Measurements from ENCODE around the gene PACSIN3.
"Not testable (repeated sequence)": the region's sequence is repeated elsewhere in the genome, so short reads cannot be mapped to it uniquely, and the experiment has no call there.

PACSIN3 gene

GRCh38 chr11:47186076-47186699 is at the start of gene PACSIN3:
PACSIN3 (minus strand) TSS chr11:47186434; CDS start chr11:47182727, 3,707 bp downstream.
- no peak for DNase-seq

GRCh38 chr11:47235163-47235562 is 48.9 kb upstream of the PACSIN3 start:
- no peak for DNase-seq

- DNase-seq: peak; percentile 76
These were observed 48.5 kb upstream of the PACSIN3 start for GRCh38 chr11:47234669-47235100.

GRCh38 chr11:47233989-47234668 is 47.9 kb upstream of the PACSIN3 start:
- DNase-seq: peak; percentile 39

- no peak for DNase-seq
These were observed 46.8 kb upstream of the PACSIN3 start for GRCh38 chr11:47233051-47233450.

- no peak for DNase-seq
These were observed 42.9 kb upstream of the PACSIN3 start for GRCh38 chr11:47229161-47229560.

GRCh38 chr11:47225552-47226400 is 39.5 kb upstream of the PACSIN3 start:
- no peak for DNase-seq

- DNase-seq: no peak
These were observed 36.5 kb upstream of the PACSIN3 start for GRCh38 chr11:47222696-47223095.

- DNase-seq: no peak
These were observed 34.2 kb upstream of the PACSIN3 start for GRCh38 chr11:47220401-47220821.

GRCh38 chr11:47216121-47216798 is 30.0 kb upstream of the PACSIN3 start:
- peak; percentile 41 for DNase-seq

- no peak for DNase-seq
These were observed 29.2 kb upstream of the PACSIN3 start for GRCh38 chr11:47215366-47215910.

- peak; percentile 83 for DNase-seq
These were observed 27.8 kb upstream of the PACSIN3 start for GRCh38 chr11:47213950-47214565.

- DNase-seq: no peak
These were observed 26.7 kb upstream of the PACSIN3 start for GRCh38 chr11:47212938-47213337.

- DNase-seq: no peak
These were observed 22.4 kb upstream of the PACSIN3 start for GRCh38 chr11:47208628-47209027.

- DNase-seq: not testable (repeated sequence)
These were observed 21.8 kb upstream of the PACSIN3 start for GRCh38 chr11:47208008-47208552.

GRCh38 chr11:47207459-47207858 is 21.2 kb upstream of the PACSIN3 start:
- no peak for DNase-seq

GRCh38 chr11:47206577-47206976 is 20.3 kb upstream of the PACSIN3 start:
- DNase-seq: not testable (repeated sequence)

GRCh38 chr11:47204637-47204989 is 18.4 kb upstream of the PACSIN3 start:
- no peak for DNase-seq

GRCh38 chr11:47202576-47202975 is 16.3 kb upstream of the PACSIN3 start:
- DNase-seq: no peak

GRCh38 chr11:47201015-47201414 is 14.8 kb upstream of the PACSIN3 start:
- DNase-seq: no peak

GRCh38 chr11:47198161-47198560 is 11.9 kb upstream of the PACSIN3 start:
- not testable (repeated sequence) for DNase-seq

GRCh38 chr11:47192111-47192510 is 5.9 kb upstream of the PACSIN3 start:
- DNase-seq: no peak
